ENCODE data around the gene CPNE1. TPM values are rescaled to one million over a fixed set of nuclear protein-coding genes. Genes with fewer than 3 reads are reported as not detected.
"Not testable (repeated sequence)": the region's sequence is repeated elsewhere in the genome, so short reads cannot be mapped to it uniquely, and the experiment has no call there.

Gene CPNE1
- total and polyA plus RNA-seq, 5 donors from 2014 or later: 175 to 398 (median 329) TPM

DNA sequence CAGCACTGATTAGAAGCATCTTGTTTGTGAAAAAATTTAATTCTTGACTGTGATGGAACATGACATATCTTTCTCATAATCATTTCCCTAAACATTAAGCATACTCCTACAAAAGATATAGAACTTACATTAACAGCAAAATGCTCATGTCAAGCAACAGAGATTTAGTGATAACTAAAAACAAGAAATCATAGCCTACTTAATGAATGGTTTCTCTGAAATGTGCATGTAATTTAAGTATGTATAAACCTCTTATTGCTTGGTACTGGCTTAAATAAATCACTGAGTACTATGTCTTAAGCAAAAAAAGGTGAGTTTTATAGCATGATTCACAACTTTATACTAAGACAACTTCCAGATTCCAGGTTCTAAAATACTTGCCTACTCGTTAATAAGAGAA, 43.8 kb upstream of the CPNE1 start:
- Histone ChIP-seq H3K27me3 (ENCODE audit: control insufficient read depth, insufficient read depth, low read length) (no peaks in the 10 kb centered on the region), H3K36me3 (ENCODE audit: control insufficient read depth, insufficient read depth, low read length) (peaks cover 98% of the 10 kb centered on the region), H3K27ac (ENCODE audit: insufficient read depth, low read length, poor library complexity, severe bottlenecking) (peak overlapping the region; percentile 55), H3K4me1 (ENCODE audit: control insufficient read depth, insufficient read depth, low read length, poor library complexity, severe bottlenecking) (peaks cover 48% of the 10 kb centered on the region), H3K9me3 (ENCODE audit: control insufficient read depth in 2 of 2, low read length in 2 of 2) (no peaks in the 10 kb centered on the region), H3K4me3 (ENCODE audit: low read depth, low read length) (no peak overlapping the region)
- H3K27me3 Mint-ChIP-seq: no peaks in the 10 kb centered on the region
- DNase-seq (no peak), ATAC-seq (ENCODE audit: low read depth in 2 of 2) (no peak)
- H3K9me3 Mint-ChIP-seq: no peaks in the 10 kb centered on the region
- H3K4me3 Mint-ChIP-seq: no peak overlapping the region
- no peak overlapping the region for H3K27ac Mint-ChIP-seq
- peaks cover 48% of the 10 kb centered on the region for H3K36me3 Mint-ChIP-seq
- peaks cover 34 to 63% (median 39%) of the 10 kb centered on the region in 4 donors for H3K4me1 Mint-ChIP-seq

DNA sequence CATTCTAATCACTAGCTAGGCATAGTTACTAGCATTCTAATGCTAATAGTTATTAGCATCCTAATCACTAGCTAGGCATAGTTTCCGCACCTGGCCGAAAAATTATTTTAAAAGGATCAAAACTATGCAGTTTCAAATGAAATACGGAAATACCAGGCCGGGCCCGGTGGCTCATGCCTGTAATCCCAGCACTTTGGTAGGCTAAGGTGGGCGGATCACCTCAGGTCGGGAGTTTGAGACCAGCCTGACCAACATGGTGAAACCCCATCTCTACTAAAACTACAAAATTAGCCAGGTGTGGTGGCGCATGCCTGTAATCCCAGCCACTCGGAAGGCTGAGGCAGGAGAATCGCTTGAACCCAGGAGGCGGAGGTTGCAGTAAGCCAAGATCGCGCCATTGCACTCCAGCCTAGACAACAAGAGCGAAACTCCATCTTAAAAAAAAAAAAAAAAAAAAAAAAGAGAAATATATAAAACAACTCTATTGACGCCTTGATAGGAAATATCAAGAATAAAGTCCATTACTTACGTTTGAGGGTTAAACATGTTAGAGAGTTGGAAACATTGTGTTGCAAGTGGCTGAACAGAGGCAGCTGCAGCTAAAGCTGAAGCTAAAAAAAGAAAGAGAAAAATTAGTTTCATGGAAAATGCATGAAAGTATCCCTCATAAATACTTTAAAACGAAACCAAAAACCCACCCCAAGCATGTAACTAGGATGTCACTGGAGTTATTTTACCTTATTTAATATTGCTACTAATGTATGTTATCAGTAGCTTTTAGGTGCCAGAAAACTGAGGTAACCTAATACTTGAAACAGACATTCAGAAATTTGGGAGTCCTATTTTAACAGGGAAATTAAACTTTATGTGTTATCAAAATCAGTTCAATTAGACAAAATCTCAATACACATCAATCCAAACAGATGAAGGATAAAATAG, 42.2 kb upstream of the CPNE1 start:
- not testable (repeated sequence) for H3K9me3 ChIP-seq (ENCODE audit: control insufficient read depth in 2 of 2, low read length in 2 of 2); H3K27ac ChIP-seq (ENCODE audit: insufficient read depth, low read length, poor library complexity, severe bottlenecking); H3K4me3 ChIP-seq (ENCODE audit: low read depth, low read length); ATAC-seq (ENCODE audit: low read depth in 2 of 2); H3K27me3 ChIP-seq (ENCODE audit: control insufficient read depth, insufficient read depth, low read length); H3K9me3 Mint-ChIP-seq; H3K27me3 Mint-ChIP-seq; DNase-seq
- H3K4me3 Mint-ChIP-seq: peak overlapping the region in 1 of 4 donors; percentile 13
- peak overlapping the region in 1 of 3 donors; percentile 26 for H3K27ac Mint-ChIP-seq
- Histone ChIP-seq H3K4me1 (ENCODE audit: control insufficient read depth, insufficient read depth, low read length, poor library complexity, severe bottlenecking) (peaks cover 36% of the 10 kb centered on the region), H3K36me3 (ENCODE audit: control insufficient read depth, insufficient read depth, low read length) (peaks cover 99% of the 10 kb centered on the region)
- H3K4me1 Mint-ChIP-seq: peaks cover 29 to 62% (median 39%) of the 10 kb centered on the region in 4 donors
- H3K36me3 Mint-ChIP-seq: peaks cover 47% of the 10 kb centered on the region

DNA sequence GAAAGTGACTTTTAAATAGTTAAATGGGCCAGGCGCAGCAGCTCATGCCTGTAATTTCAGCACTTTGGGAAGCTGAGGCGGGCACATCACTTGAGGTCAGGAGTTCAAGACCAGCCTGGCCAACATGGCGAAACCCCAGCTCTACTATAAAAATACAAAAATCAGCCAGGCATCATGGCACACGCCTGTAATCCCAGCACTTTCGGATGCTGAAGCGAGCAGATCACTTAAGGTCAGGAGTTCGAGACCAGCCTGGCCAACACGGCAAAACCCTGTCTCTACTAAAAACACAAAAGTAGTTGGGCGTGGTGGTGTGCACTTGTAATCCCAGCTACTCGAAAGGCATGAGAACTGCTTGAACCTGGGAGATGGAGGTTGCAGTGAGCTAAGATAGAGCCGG, 41.2 kb upstream of the CPNE1 start:
- not testable (repeated sequence) for H3K9me3 Mint-ChIP-seq; H3K4me3 ChIP-seq (ENCODE audit: low read depth, low read length); H3K27me3 ChIP-seq (ENCODE audit: control insufficient read depth, insufficient read depth, low read length); H3K27ac ChIP-seq (ENCODE audit: insufficient read depth, low read length, poor library complexity, severe bottlenecking); H3K4me3 Mint-ChIP-seq; H3K27ac Mint-ChIP-seq; H3K9me3 ChIP-seq (ENCODE audit: control insufficient read depth in 2 of 2, low read length in 2 of 2); H3K27me3 Mint-ChIP-seq; ATAC-seq (ENCODE audit: low read depth in 2 of 2); DNase-seq
- H3K36me3 ChIP-seq (ENCODE audit: control insufficient read depth, insufficient read depth, low read length): peaks cover 92% of the 10 kb centered on the region
- Mint-ChIP-seq H3K36me3 (peaks cover 39% of the 10 kb centered on the region), H3K4me1 (peaks cover 19 to 55% (median 32%) of the 10 kb centered on the region in 4 donors)
- peaks cover 26% of the 10 kb centered on the region for H3K4me1 ChIP-seq (ENCODE audit: control insufficient read depth, insufficient read depth, low read length, poor library complexity, severe bottlenecking)

DNA sequence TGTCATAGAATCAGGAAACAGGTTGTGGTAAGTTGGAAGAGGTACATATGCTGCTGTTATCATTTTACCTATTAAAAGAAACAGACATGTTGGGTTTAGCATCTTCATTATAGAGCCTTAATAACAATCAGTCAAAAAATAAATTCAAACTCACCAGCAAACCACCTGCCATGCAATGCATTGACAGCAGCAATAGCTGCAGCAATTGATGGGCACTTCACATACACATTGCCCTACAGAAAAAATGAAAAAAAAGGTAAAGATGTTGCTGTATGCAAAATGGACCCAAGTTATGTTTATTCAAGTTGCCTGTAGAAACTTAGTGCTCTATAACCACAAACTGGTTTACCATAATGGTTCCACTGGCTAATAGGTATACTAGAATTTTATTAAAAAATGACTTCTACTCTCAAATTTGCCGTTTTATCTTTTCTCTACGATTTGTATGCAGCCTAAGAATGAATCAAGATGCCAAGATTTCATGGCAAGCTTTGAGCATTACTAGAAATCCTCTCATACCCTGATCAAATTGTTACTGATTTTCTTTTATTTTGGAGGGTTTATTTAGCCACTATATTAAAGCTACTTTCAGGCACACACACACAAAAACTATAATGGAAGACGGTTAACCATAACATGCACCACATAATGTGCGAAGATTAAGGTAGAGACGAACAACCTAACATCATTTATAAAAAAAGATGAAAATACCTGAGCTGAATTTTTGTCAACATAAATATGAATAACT, 40.0 kb upstream of the CPNE1 start:
- Mint-ChIP-seq H3K27ac (peak overlapping the region in 2 of 3 donors; percentile 19 to 63), H3K9me3 (no peaks in the 10 kb centered on the region), H3K27me3 (no peaks in the 10 kb centered on the region), H3K36me3 (peaks cover 33% of the 10 kb centered on the region), H3K4me3 (no peak overlapping the region), H3K4me1 (peaks cover 19 to 55% (median 33%) of the 10 kb centered on the region in 4 donors)
- H3K27me3 ChIP-seq (ENCODE audit: control insufficient read depth, insufficient read depth, low read length): no peaks in the 10 kb centered on the region
- H3K36me3 ChIP-seq (ENCODE audit: control insufficient read depth, insufficient read depth, low read length): peaks cover 80% of the 10 kb centered on the region
- H3K4me1 ChIP-seq (ENCODE audit: control insufficient read depth, insufficient read depth, low read length, poor library complexity, severe bottlenecking): peaks cover 21% of the 10 kb centered on the region
- DNase-seq: no peak
- no peaks in the 10 kb centered on the region for H3K9me3 ChIP-seq (ENCODE audit: control insufficient read depth in 2 of 2, low read length in 2 of 2)
- H3K27ac ChIP-seq (ENCODE audit: insufficient read depth, low read length, poor library complexity, severe bottlenecking): no peak overlapping the region
- no peak overlapping the region for H3K4me3 ChIP-seq (ENCODE audit: low read depth, low read length)
- no peak for ATAC-seq (ENCODE audit: low read depth in 2 of 2)

DNA sequence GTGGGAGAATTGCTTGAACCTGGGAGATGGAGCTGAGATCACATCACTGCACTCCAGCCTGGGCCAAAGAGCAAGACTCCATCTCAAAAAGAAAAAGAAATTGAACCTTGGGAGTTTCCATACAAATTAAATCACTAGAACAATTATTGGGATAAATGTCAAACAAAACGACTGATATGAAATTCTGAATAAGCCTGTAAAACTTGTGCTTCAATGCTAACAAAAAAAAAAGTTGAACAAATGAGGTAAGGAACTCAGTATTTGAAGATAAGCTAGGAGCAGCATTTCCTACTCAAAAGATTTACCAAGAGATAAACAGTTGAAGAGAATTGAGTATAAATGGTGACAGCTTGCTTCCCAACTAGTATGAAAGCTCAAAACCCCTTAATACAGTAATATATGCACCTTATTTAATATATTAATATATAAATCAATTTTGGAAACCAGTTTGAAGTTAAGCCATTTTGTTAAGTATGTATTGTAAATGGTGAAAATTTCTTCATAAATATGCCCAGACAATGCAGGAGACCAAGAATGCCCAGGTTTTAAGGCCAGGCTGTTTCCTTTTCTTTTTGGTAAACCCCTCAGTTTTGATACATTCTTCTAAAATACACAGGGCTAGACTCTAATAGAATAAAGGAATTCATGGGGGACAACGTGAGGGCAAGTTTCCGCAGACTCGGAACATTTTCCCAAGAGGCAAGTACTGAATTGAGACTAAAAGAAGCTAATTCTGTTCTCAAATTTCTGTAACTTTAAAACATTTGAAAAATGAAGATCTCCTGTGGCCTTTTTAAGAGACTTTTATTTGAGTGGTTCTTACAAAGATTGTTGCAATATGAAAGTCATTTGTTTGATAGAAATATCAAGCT, 38.4 kb upstream of the CPNE1 start:
- peaks cover 25% of the 10 kb centered on the region for H3K36me3 Mint-ChIP-seq
- Histone ChIP-seq H3K27me3 (ENCODE audit: control insufficient read depth, insufficient read depth, low read length) (no peaks in the 10 kb centered on the region), H3K36me3 (ENCODE audit: control insufficient read depth, insufficient read depth, low read length) (peaks cover 63% of the 10 kb centered on the region), H3K4me3 (ENCODE audit: low read depth, low read length) (no peak overlapping the region), H3K27ac (ENCODE audit: insufficient read depth, low read length, poor library complexity, severe bottlenecking) (peak overlapping the region; percentile 47), H3K9me3 (ENCODE audit: control insufficient read depth in 2 of 2, low read length in 2 of 2) (no peaks in the 10 kb centered on the region), H3K4me1 (ENCODE audit: control insufficient read depth, insufficient read depth, low read length, poor library complexity, severe bottlenecking) (peaks cover 22% of the 10 kb centered on the region)
- H3K27ac Mint-ChIP-seq: peak overlapping the region; percentile 25 to 96 (median 78)
- no peak for ATAC-seq (ENCODE audit: low read depth in 2 of 2)
- H3K27me3 Mint-ChIP-seq: no peaks in the 10 kb centered on the region
- H3K9me3 Mint-ChIP-seq: peaks cover 0 to 1% (median 0%) of the 10 kb centered on the region in 7 donors
- H3K4me3 Mint-ChIP-seq: peak overlapping the region in 3 of 4 donors; percentile 7 to 42 (median 41)
- peaks cover 15 to 53% (median 27%) of the 10 kb centered on the region in 4 donors for H3K4me1 Mint-ChIP-seq
- no peak for DNase-seq

DNA sequence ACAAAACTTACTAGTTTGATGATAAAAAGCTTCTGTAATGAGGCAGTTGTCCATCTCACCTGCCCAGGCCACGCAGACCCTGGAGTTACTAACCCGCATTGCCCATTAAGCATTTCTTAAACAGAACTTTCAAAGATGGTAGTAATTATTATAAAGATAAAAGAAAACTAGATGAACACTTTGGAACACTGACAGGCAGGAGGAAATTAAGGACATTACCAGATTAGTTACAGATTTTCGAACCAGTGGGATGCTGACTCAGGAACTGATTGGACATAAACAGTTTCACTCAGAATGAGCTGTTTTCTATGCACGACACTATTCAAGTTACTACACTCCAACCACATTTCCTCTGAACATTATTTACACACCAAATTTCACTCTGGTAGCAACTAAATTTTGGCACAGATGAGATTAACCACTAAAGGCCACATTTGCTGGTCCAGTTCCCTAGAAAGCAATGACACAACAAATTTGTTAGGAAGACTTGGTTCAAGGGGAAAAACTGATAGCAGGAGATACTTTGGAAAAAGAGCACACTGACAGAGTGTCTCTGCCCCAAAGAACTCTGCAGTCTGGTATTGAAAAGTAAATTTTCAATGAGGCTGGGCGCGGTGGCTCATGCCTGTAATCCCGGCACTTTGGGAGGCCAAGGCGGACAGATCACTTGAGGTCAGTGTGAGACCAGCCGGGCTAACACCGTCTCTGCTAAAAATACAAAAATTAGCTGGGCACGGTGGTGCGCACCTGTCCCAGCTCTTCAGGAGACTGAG, 37.5 kb upstream of the CPNE1 start:
- Histone ChIP-seq H3K4me3 (ENCODE audit: low read depth, low read length) (no peak overlapping the region), H3K27me3 (ENCODE audit: control insufficient read depth, insufficient read depth, low read length) (no peaks in the 10 kb centered on the region), H3K27ac (ENCODE audit: insufficient read depth, low read length, poor library complexity, severe bottlenecking) (no peak overlapping the region), H3K4me1 (ENCODE audit: control insufficient read depth, insufficient read depth, low read length, poor library complexity, severe bottlenecking) (peaks cover 27% of the 10 kb centered on the region), H3K9me3 (ENCODE audit: control insufficient read depth in 2 of 2, low read length in 2 of 2) (no peaks in the 10 kb centered on the region), H3K36me3 (ENCODE audit: control insufficient read depth, insufficient read depth, low read length) (peaks cover 55% of the 10 kb centered on the region)
- ATAC-seq (ENCODE audit: low read depth in 2 of 2) (no peak), DNase-seq (no peak)
- H3K27ac Mint-ChIP-seq: peak overlapping the region; percentile 31 to 96 (median 78)
- H3K4me1 Mint-ChIP-seq: peaks cover 18 to 59% (median 35%) of the 10 kb centered on the region in 4 donors
- peak overlapping the region in 3 of 4 donors; percentile 22 to 42 (median 41) for H3K4me3 Mint-ChIP-seq
- no peaks in the 10 kb centered on the region for H3K27me3 Mint-ChIP-seq
- H3K36me3 Mint-ChIP-seq: peaks cover 25% of the 10 kb centered on the region
- peaks cover 0 to 1% (median 0%) of the 10 kb centered on the region in 7 donors for H3K9me3 Mint-ChIP-seq
